Lower leg skin (tissue), 4 donors: ENCODE results near the gene PROSER2. TPM values are rescaled to one million over a fixed set of nuclear protein-coding genes. Genes with fewer than 3 reads are reported as not detected.

Experiments
- DNase-seq, 2 donors: peaks; one replicate each; pipeline ENCODE4 v3.0.0-alpha.2; 2019; ENCODE audit warnings: low spot score in 2 of 2
- H3K4me3 ChIP-seq: fragments of 200-600 bp; sonication (generic); 2 replicates; pipeline ENCODE4 v1.5.1; 2017; ENCODE audit warnings: mild to moderate bottlenecking, low read depth; ENCODE audit not compliant: poor library complexity, severe bottlenecking
- CTCF ChIP-seq, 3 donors: fragments of 450-650 bp; IDR thresholded peaks; one replicate each; pipeline ENCODE4 v1.5.1; 2016; ENCODE audit warnings: antibody characterized with exemption in 3 of 3, mild to moderate bottlenecking in 3 of 3, moderate library complexity in 2 of 3
- POLR2A ChIP-seq, 2 donors: fragments of 450-650 bp; IDR thresholded peaks; one replicate each; pipeline ENCODE4 v1.6.1; 2016 to 2017; ENCODE audit warnings: antibody characterized with exemption in 2 of 2, mild to moderate bottlenecking in 1 of 2, moderate library complexity in 1 of 2
- WGBS, 2 donors: methylation state at CpG; one replicate each; pipeline ENCODE4 v1.1.5; 2018; 5-methylcytosine and 5-hydroxymethylcytosine counted together
- intact Hi-C: fragments of 100-400 bp; cut with DNase I; formaldehyde crosslinking; loops from one replicate; pipeline ENCODE4 v1.15.0; 2023; ENCODE audit warnings: low total_unique reads
- total RNA-seq, 4 donors: library from RNA; depleted of rRNA; stranded (reverse); fragments of >200 nt; gene quantifications; one replicate each; pipeline ENCODE4 v1.1.0, GENCODE V29; 2016

The PROSER2 gene
- total RNA-seq, 4 donors from 2014 or later = 5.6 to 14.7 (median 9.1) TPM

- intact Hi-C loops = no loop called here
- no peak for DNase-seq
- TF ChIP-seq POLR2A (IDR thresholded peaks at IDR 0.05) = no peak
- TF ChIP-seq CTCF (IDR thresholded peaks at IDR 0.05) = no peak
- no peak overlapping the region for H3K4me3 ChIP-seq
- 81 to 83% methylated on average over 10 of the region's 10 CpGs for WGBS, 2 donors
Measured at GRCh38 chr10:11910102-11910501, 86.9 kb downstream of the PROSER2 start.

- peak in 1 of 2 donors; percentile 43 for DNase-seq
- TF ChIP-seq CTCF (IDR thresholded peaks at IDR 0.05) = no peak
- TF ChIP-seq POLR2A (IDR thresholded peaks at IDR 0.05) = no peak
- 51 to 63% methylated on average over 11 of the region's 11 CpGs for WGBS, 2 donors
- H3K4me3 ChIP-seq = no peak overlapping the region
- intact Hi-C loops = no loop called here
Measured at GRCh38 chr10:11913079-11913641, 90.0 kb downstream of the PROSER2 start.

GRCh38 chr10:11918384-11918783 lies 95.2 kb downstream of the PROSER2 start:
- TF ChIP-seq CTCF (IDR thresholded peaks at IDR 0.05) (no peak), POLR2A (IDR thresholded peaks at IDR 0.05) (no peak)
- WGBS, 2 donors = 82 to 83% methylated on average over 8 of the region's 8 CpGs
- DNase-seq = peak in 1 of 2 donors; percentile 60

GRCh38 chr10:11919271-11919670 lies 96.1 kb downstream of the PROSER2 start:
- intact Hi-C loops = no loop called here
- DNase-seq = peak in 1 of 2 donors; percentile 37

More at GRCh38 chr10:11918384-11918783, 95.2 kb downstream of the PROSER2 start:
- H3K4me3 ChIP-seq = no peak overlapping the region
- intact Hi-C loops = no loop called here

More at GRCh38 chr10:11919271-11919670, 96.1 kb downstream of the PROSER2 start:
- WGBS, 2 donors = 81% methylated on average over 7 of the region's 7 CpGs
- H3K4me3 ChIP-seq = no peak overlapping the region
- TF ChIP-seq POLR2A (IDR thresholded peaks at IDR 0.05) (no peak), CTCF (IDR thresholded peaks at IDR 0.05) (no peak)

Other genes starting within 250 kb of the PROSER2 start
- gene USP6NL, start 211.7 kb upstream of the PROSER2 start, total RNA-seq = 10 to 100 TPM; 19.6 to 29.4 (median 25.2) TPM
- 100 to 1,000 TPM in 1 of 4 donors, 10 to 100 TPM in 3; 44.5 to 139 (median 89.4) TPM for gene ECHDC3, start 81.0 kb upstream of the PROSER2 start, total RNA-seq
- gene UPF2, start 219.5 kb downstream of the PROSER2 start, total RNA-seq = 10 to 100 TPM; 20.6 to 24.8 (median 21.9) TPM
- gene DHTKD1, start 245.6 kb downstream of the PROSER2 start, total RNA-seq = 10 to 100 TPM in 3 of 4 donors, 1 to 10 TPM in 1; 9.7 to 18.7 (median 13.1) TPM